Liver (tissue), 9 donors: ENCODE results near the gene ZC2HC1C. TPM values are rescaled to one million over a fixed set of nuclear protein-coding genes. Genes with fewer than 3 reads are reported as not detected.

Experiments used
- DNase-seq: peaks from one replicate; pipeline ENCODE4 v3.0.0-alpha.2; 2017; ENCODE audit warnings: low spot score
- H3K27ac ChIP-seq, 2 donors: one replicate each; pipeline ENCODE4 v1.7.0; 2013; ENCODE audit warnings: inconsistent platforms in 2 of 2, low read length in 2 of 2, control low read depth in 1 of 2, low read depth in 1 of 2, mild to moderate bottlenecking in 1 of 2
- H3K27me3 ChIP-seq, 4 donors: one replicate each; pipeline versions ENCODE4 v1.6.1 to v1.7.0; 2013; ENCODE audit warnings: low read length in 3 of 4, inconsistent platforms in 1 of 4, mild to moderate bottlenecking in 1 of 4, moderate library complexity in 1 of 4; ENCODE audit not compliant: control insufficient read depth in 4 of 4, insufficient read depth in 4 of 4
- H3K36me3 ChIP-seq, 4 donors: one replicate each; pipeline versions ENCODE4 v1.6.1 to v1.7.0; 2013; ENCODE audit warnings: low read length in 3 of 4, mild to moderate bottlenecking in 3 of 4, low read depth in 1 of 4, moderate library complexity in 1 of 4; ENCODE audit not compliant: control insufficient read depth in 4 of 4, insufficient read depth in 3 of 4
- H3K4me1 ChIP-seq, 4 donors: one replicate each; pipeline versions ENCODE4 v1.6.1 to v1.7.0; 2013; ENCODE audit warnings: low read length in 3 of 4, mild to moderate bottlenecking in 3 of 4, moderate library complexity in 1 of 4; ENCODE audit not compliant: control insufficient read depth in 4 of 4, insufficient read depth in 4 of 4
- H3K4me3 ChIP-seq, 3 donors: one replicate each; pipeline versions ENCODE4 v1.6.1 to v1.7.0; 2013; ENCODE audit warnings: low read length in 3 of 3, control low read depth in 1 of 3, low read depth in 1 of 3, mild to moderate bottlenecking in 1 of 3
- H3K9ac ChIP-seq, 2 donors: one replicate each; pipeline ENCODE4 v1.7.0; 2013; ENCODE audit warnings: low read length in 2 of 2, mild to moderate bottlenecking in 2 of 2, moderate library complexity in 2 of 2, control low read depth in 1 of 2, low read depth in 1 of 2
- H3K9me3 ChIP-seq, 4 donors: one replicate each; pipeline versions ENCODE4 v1.6.1 to v1.7.0; 2013; ENCODE audit warnings: low read length in 3 of 4; ENCODE audit not compliant: control insufficient read depth in 4 of 4
- EGR1 ChIP-seq, 2 donors: IDR thresholded peaks; 2 replicates each; pipeline ENCODE4 v1.6.1; 2016 to 2018; ENCODE audit warnings: antibody characterized with exemption in 2 of 2, low read depth in 2 of 2
- FOXA1 ChIP-seq: IDR thresholded peaks from 2 replicates; pipeline ENCODE4 v1.6.1; 2016; ENCODE audit warnings: antibody characterized with exemption
- FOXA2 ChIP-seq: IDR thresholded peaks from 2 replicates; pipeline ENCODE4 v1.6.1; 2016; ENCODE audit warnings: antibody characterized with exemption
- HNF4A ChIP-seq, 2 donors: conservative IDR thresholded peaks; 2 replicates each; pipeline ENCODE4 v1.6.1; 2016; ENCODE audit warnings: antibody characterized with exemption in 2 of 2, mild to moderate bottlenecking in 2 of 2
- HNF4G ChIP-seq: IDR thresholded peaks from 2 replicates; pipeline ENCODE4 v1.6.1; 2016; ENCODE audit warnings: antibody characterized with exemption
- JUND ChIP-seq, 2 donors: IDR thresholded peaks; 2 replicates each; pipeline ENCODE4 v1.6.1; 2016; ENCODE audit warnings: antibody characterized with exemption in 2 of 2
- NR2F2 ChIP-seq: IDR thresholded peaks from 2 replicates; pipeline ENCODE4 v1.6.1; 2016; ENCODE audit warnings: antibody characterized with exemption
- RAD21 ChIP-seq, 2 donors: IDR thresholded peaks; 2 replicates each; pipeline ENCODE4 v1.6.1; 2016; ENCODE audit warnings: antibody characterized with exemption in 2 of 2, mild to moderate bottlenecking in 2 of 2
- RXRA ChIP-seq, 2 donors: IDR thresholded peaks; 2 replicates each; pipeline ENCODE4 v1.6.1; 2017 to 2018; ENCODE audit warnings: antibody characterized with exemption in 2 of 2, mild to moderate bottlenecking in 1 of 2
- SP1 ChIP-seq: IDR thresholded peaks from 2 replicates; pipeline ENCODE4 v1.6.1; 2018; ENCODE audit warnings: antibody characterized with exemption, mild to moderate bottlenecking
- TAF1 ChIP-seq: conservative IDR thresholded peaks from 2 replicates; pipeline ENCODE4 v1.6.1; 2016; ENCODE audit warnings: antibody characterized with exemption, mild to moderate bottlenecking
- YY1 ChIP-seq: IDR thresholded peaks from 2 replicates; pipeline ENCODE4 v1.6.1; 2016; ENCODE audit warnings: antibody characterized with exemption, mild to moderate bottlenecking
- WGBS: extraction: QIAGEN DNeasy Blood & Tissue Kit; methylation state at CpG from one replicate; pipeline ENCODE4 v1.1.7; 2013; 5-methylcytosine and 5-hydroxymethylcytosine counted together
- polyA plus RNA-seq, 2 donors: library from polyadenylated mRNA; stranded (reverse) in 1 of 2; unstranded in 1 of 2; fragments of 200-250 nt in 1 of 2; fragments of >200 nt in 1 of 2; fragmentation: Nextera tagmentation in 1 of 2; extraction: Ambion mirVana in 1 of 2; gene quantifications; one replicate each; pipeline versions ENCODE4 v1.2.1 to v1.2.3, GENCODE V29; 2013 to 2015
- total RNA-seq, 2 donors: library from RNA; depleted of rRNA; stranded (reverse); fragments of >200 nt; gene quantifications; one replicate each; pipeline ENCODE4 v1.2.3, GENCODE V29; 2014
- TF ChIP-seq, protein P1 (sequence below): IDR thresholded peaks from 2 replicates; pipeline ENCODE4 v1.6.1; 2016; ENCODE audit warnings: antibody characterized with exemption
- TF ChIP-seq, protein P2 (sequence below): fragments of 150-350 bp; IDR thresholded peaks from 2 replicates; pipeline ENCODE4 v1.5.1; 2017; ENCODE audit warnings: improper control_type of control experiment, low read depth, low read length; ENCODE audit not compliant: missing input control
- TF ChIP-seq, protein P3 (sequence below): IDR thresholded peaks from 2 replicates; pipeline ENCODE4 v1.6.1; 2016; ENCODE audit warnings: antibody characterized with exemption
- TF ChIP-seq, protein P4 (sequence below): IDR thresholded peaks from 2 replicates; pipeline ENCODE4 v1.6.1; 2016; ENCODE audit warnings: antibody characterized with exemption, mild to moderate bottlenecking
- donor health status: healthy.
- donor health status: healthy.
- donor health status: healthy.
- donor health status: healthy.
- donor health status: healthy.

Gene ZC2HC1C
- total and polyA plus RNA-seq, 4 donors = 0.56 to 5.9 (median 3.5) TPM

DNA sequence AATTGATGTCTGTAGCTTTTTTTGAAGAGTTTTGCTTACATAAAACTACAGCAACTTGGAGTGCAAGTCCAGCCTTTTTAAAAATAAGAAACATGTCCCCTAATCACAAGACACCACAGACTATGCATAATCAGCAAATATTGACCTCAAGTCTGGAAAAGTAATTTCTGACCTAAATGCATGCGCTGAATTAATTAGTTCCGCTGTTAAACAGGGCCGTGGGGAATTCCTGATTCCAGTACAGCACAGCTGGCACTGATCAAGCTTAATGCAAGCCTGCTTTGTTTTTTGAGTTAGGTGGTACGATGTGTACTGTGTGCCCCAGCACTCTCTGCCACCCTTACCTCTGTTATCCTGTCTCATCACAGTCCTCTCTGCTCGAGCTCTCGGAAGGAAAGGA is 27.4 kb upstream of the ZC2HC1C start:
- H3K4me3 ChIP-seq = no peak overlapping the region
- TF ChIP-seq RAD21 (IDR thresholded peaks at IDR 0.05) (no peak), NR2F2 (no peak), HNF4A (conservative IDR thresholded peaks at IDR 0.05) (no peak), JUND (IDR thresholded peaks at IDR 0.05) (no peak), YY1 (no peak), SP1 (no peak), EGR1 (IDR thresholded peaks at IDR 0.05; ENCODE audit: low read depth in 2 of 2) (no peak), FOXA2 (no peak), HNF4G (no peak), TAF1 (no peak), FOXA1 (no peak), RXRA (IDR thresholded peaks at IDR 0.05) (no peak)
- TF ChIP-seq, protein P1, sequence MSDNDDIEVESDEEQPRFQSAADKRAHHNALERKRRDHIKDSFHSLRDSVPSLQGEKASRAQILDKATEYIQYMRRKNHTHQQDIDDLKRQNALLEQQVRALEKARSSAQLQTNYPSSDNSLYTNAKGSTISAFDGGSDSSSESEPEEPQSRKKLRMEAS = no peak
- TF ChIP-seq, protein P2, sequence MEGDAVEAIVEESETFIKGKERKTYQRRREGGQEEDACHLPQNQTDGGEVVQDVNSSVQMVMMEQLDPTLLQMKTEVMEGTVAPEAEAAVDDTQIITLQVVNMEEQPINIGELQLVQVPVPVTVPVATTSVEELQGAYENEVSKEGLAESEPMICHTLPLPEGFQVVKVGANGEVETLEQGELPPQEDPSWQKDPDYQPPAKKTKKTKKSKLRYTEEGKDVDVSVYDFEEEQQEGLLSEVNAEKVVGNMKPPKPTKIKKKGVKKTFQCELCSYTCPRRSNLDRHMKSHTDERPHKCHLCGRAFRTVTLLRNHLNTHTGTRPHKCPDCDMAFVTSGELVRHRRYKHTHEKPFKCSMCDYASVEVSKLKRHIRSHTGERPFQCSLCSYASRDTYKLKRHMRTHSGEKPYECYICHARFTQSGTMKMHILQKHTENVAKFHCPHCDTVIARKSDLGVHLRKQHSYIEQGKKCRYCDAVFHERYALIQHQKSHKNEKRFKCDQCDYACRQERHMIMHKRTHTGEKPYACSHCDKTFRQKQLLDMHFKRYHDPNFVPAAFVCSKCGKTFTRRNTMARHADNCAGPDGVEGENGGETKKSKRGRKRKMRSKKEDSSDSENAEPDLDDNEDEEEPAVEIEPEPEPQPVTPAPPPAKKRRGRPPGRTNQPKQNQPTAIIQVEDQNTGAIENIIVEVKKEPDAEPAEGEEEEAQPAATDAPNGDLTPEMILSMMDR = no peak
- TF ChIP-seq, protein P3, sequence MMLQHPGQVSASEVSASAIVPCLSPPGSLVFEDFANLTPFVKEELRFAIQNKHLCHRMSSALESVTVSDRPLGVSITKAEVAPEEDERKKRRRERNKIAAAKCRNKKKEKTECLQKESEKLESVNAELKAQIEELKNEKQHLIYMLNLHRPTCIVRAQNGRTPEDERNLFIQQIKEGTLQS = no peak
- TF ChIP-seq, protein P4, sequence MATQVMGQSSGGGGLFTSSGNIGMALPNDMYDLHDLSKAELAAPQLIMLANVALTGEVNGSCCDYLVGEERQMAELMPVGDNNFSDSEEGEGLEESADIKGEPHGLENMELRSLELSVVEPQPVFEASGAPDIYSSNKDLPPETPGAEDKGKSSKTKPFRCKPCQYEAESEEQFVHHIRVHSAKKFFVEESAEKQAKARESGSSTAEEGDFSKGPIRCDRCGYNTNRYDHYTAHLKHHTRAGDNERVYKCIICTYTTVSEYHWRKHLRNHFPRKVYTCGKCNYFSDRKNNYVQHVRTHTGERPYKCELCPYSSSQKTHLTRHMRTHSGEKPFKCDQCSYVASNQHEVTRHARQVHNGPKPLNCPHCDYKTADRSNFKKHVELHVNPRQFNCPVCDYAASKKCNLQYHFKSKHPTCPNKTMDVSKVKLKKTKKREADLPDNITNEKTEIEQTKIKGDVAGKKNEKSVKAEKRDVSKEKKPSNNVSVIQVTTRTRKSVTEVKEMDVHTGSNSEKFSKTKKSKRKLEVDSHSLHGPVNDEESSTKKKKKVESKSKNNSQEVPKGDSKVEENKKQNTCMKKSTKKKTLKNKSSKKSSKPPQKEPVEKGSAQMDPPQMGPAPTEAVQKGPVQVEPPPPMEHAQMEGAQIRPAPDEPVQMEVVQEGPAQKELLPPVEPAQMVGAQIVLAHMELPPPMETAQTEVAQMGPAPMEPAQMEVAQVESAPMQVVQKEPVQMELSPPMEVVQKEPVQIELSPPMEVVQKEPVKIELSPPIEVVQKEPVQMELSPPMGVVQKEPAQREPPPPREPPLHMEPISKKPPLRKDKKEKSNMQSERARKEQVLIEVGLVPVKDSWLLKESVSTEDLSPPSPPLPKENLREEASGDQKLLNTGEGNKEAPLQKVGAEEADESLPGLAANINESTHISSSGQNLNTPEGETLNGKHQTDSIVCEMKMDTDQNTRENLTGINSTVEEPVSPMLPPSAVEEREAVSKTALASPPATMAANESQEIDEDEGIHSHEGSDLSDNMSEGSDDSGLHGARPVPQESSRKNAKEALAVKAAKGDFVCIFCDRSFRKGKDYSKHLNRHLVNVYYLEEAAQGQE = no peak
- H3K9me3 ChIP-seq = no peaks in the 10 kb centered on the region
- peak overlapping the region in 1 of 2 donors; percentile 42 for H3K9ac ChIP-seq
- H3K27me3 ChIP-seq = no peaks in the 10 kb centered on the region
- H3K4me1 ChIP-seq = peaks cover 10 to 25% (median 13%) of the 10 kb centered on the region in 4 donors
- peak overlapping the region; percentile 54 to 76 for H3K27ac ChIP-seq
- WGBS = 32% methylated on average over 6 of the region's 6 CpGs
- H3K36me3 ChIP-seq = peaks cover 0 to 3% (median under 1%) of the 10 kb centered on the region in 4 donors
- DNase-seq = no peak

DNA sequence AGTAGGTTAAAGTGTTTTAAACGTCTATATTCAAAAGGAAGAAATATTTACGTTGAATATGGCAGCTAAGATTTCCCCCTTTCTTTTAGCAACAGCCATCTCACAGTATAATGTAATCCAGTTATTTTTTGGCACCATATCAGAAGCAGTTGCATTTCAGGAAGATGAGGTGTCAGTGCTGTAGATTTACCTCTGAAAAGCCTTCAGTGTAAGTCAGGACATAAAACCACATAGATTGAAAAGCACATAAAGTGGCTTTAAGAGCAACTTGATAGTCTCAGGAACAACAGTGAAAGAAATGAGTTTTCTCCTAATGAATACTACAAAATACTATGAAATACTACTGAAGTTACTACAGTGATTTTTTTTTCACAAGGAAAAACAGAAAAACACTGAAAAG is 25.1 kb upstream of the ZC2HC1C start:
- no peaks in the 10 kb centered on the region for H3K36me3 ChIP-seq
- no peak for DNase-seq
- no peak overlapping the region for H3K9ac ChIP-seq
- H3K27ac ChIP-seq = no peak overlapping the region
- WGBS = 48% methylated on average over 2 of the region's 2 CpGs
- peaks cover 10 to 25% (median 13%) of the 10 kb centered on the region in 4 donors for H3K4me1 ChIP-seq
- no peak for TF ChIP-seq FOXA1
- H3K9me3 ChIP-seq = no peaks in the 10 kb centered on the region
- no peaks in the 10 kb centered on the region for H3K27me3 ChIP-seq
- H3K4me3 ChIP-seq = no peak overlapping the region
